ENCODE measurements around the gene SLC25A44. TPM values are rescaled to one million over a fixed set of nuclear protein-coding genes. Genes with fewer than 3 reads are reported as not detected.

SLC25A44 gene
- total RNA-seq, 1 experiment from 2014 or later: 40.2 TPM

DNA sequence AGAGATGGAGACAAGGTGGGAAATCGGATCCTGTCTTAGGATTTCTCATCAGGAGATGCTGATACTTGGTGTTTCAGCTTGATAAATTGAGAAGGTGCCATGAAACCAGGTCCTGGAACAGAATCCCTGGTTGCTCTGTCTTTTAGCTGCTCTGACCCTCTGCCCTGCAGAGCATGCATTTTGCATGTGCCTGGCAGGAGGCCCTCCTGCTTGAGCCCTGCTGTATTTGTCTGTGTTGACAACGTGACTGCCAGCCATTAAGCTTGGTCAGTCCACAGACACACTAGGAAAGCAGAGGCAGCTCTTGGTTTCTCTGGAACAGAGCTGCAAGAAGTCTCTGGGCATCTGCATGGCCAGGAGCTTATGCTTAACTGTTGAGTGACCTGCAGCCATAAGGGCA is 2.5 kb downstream of the SLC25A44 start:
- H2BK5ac ChIP-seq (ENCODE audit: insufficient read length, low read length): no peak overlapping the region
- no peaks in the 10 kb centered on the region for H3K9me3 ChIP-seq (ENCODE audit: control insufficient read depth, low read depth, low read length)
- H3K4me2 ChIP-seq (ENCODE audit: insufficient read depth, insufficient read length, low read length): no peak overlapping the region
- H3K56ac ChIP-seq (ENCODE audit: insufficient read length, low read depth, low read length): no peak overlapping the region
- TF ChIP-seq, protein P1, sequence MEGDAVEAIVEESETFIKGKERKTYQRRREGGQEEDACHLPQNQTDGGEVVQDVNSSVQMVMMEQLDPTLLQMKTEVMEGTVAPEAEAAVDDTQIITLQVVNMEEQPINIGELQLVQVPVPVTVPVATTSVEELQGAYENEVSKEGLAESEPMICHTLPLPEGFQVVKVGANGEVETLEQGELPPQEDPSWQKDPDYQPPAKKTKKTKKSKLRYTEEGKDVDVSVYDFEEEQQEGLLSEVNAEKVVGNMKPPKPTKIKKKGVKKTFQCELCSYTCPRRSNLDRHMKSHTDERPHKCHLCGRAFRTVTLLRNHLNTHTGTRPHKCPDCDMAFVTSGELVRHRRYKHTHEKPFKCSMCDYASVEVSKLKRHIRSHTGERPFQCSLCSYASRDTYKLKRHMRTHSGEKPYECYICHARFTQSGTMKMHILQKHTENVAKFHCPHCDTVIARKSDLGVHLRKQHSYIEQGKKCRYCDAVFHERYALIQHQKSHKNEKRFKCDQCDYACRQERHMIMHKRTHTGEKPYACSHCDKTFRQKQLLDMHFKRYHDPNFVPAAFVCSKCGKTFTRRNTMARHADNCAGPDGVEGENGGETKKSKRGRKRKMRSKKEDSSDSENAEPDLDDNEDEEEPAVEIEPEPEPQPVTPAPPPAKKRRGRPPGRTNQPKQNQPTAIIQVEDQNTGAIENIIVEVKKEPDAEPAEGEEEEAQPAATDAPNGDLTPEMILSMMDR (conservative IDR thresholded peaks at IDR 0.05): no peak
- no peak overlapping the region for H2BK20ac ChIP-seq (ENCODE audit: low read depth, low read length, poor library complexity, severe bottlenecking)
- WGBS (ENCODE audit: extremely low coverage, insufficient read length, low lambda C conversion rate): no CpG with 5 or more reads among the region's 2 CpGs
- H4K91ac ChIP-seq (ENCODE audit: insufficient read length, low read depth, low read length): no peak overlapping the region
- no peaks in the 10 kb centered on the region for H3K27me3 ChIP-seq (ENCODE audit: insufficient read depth, low read length)
- H3K18ac ChIP-seq (ENCODE audit: insufficient read length, low read depth, low read length): no peak overlapping the region
- Mint-ChIP-seq H3K4me1 (peaks cover 31 to 43% of the 10 kb centered on the region in 2 experiments), H3K9me3 (no peaks in the 10 kb centered on the region), H3K36me3 (ENCODE audit: insufficient read depth in 1 of 3, low read depth in 3 of 3) (peaks cover 7 to 44% (median 19%) of the 10 kb centered on the region in 3 experiments; a peak in 6 of 7 replicates), H3K27ac (peak overlapping the region in 1 of 3 experiments; percentile 68; a peak in 2 of 7 replicates), H3K4me3 (no peak overlapping the region), H3K27me3 (ENCODE audit: low read depth) (no peaks in the 10 kb centered on the region; the same call in 1 of the 2 replicates)
- H3K9ac ChIP-seq (ENCODE audit: extremely low read depth, insufficient read length, low read length): no peak overlapping the region
- H3K4ac ChIP-seq (ENCODE audit: low read depth, low read length): no peak overlapping the region
- H2BK12ac ChIP-seq (ENCODE audit: insufficient read length, low read depth, low read length): no peak overlapping the region
- peaks cover 11% of the 10 kb centered on the region for H3K23me2 ChIP-seq (ENCODE audit: insufficient read length, low read depth, low read length, poor library complexity, severe bottlenecking)
- H2BK120ac ChIP-seq (ENCODE audit: low read depth, low read length, poor library complexity, severe bottlenecking): no peak overlapping the region
- H2AK5ac ChIP-seq (ENCODE audit: insufficient read length, low read length): no peak overlapping the region
- no peak overlapping the region for H2BK15ac ChIP-seq (ENCODE audit: low read depth, low read length)
- no peak overlapping the region for H3K27ac ChIP-seq (ENCODE audit: insufficient read length, low read depth, low read length)
- H4K8ac ChIP-seq (replicated peaks; ENCODE audit: insufficient read length, low read depth, low read length): no peak overlapping the region
- DNase-seq: no peak
- peaks cover 14% of the 10 kb centered on the region for H3K79me1 ChIP-seq (ENCODE audit: insufficient read depth, low read depth, low read length, poor library complexity, severe bottlenecking)
- peaks cover 20% of the 10 kb centered on the region; the same call in 1 of the 2 replicates for H3K79me2 ChIP-seq (ENCODE audit: insufficient read depth, low read length)
- no peak overlapping the region for H3K23ac ChIP-seq (ENCODE audit: insufficient read length, low read depth, low read length)
- H3T11ph ChIP-seq (ENCODE audit: low read length): no peak overlapping the region
- no peak overlapping the region for H4K5ac ChIP-seq (ENCODE audit: insufficient read length, low read depth, low read length)
- no peak overlapping the region for H3K14ac ChIP-seq (ENCODE audit: insufficient read depth, low read length)
- no peak overlapping the region for H2AFZ ChIP-seq (ENCODE audit: low read length)
- peaks cover 10% of the 10 kb centered on the region; the same call in 1 of the 2 replicates for H3K4me1 ChIP-seq (ENCODE audit: insufficient read depth, low read length)
- H4K20me1 ChIP-seq (ENCODE audit: control insufficient read depth, insufficient read depth, insufficient read length): no peaks in the 10 kb centered on the region

Data from H9 (cell line).